SK-N-SH (cell line): Measurements from ENCODE around the gene PRR15L. TPM values are rescaled to one million over a fixed set of nuclear protein-coding genes. Genes with fewer than 3 reads are reported as not detected.
A peak's percentile ranks its signal among the peaks of the same experiment; 100 is the strongest.
"Not testable (repeated sequence)": the region's sequence is repeated elsewhere in the genome, so short reads cannot be mapped to it uniquely, and the experiment has no call there.

Experiments used
- CTCF ChIA-PET: fragments of 300-600, 350-600 bp; formaldehyde crosslinking; extraction: SDS; loops from one replicate; lab custom pipeline; 2021; lab: Yijun Ruan, JAX
- POLR2A ChIA-PET: fragments of 350-600 bp; sonication (Branson Sonifier 250); formaldehyde crosslinking; extraction: SDS; loops from one replicate; lab custom pipeline; 2020; ENCODE audit warnings: antibody characterized with exemption, inconsistent platforms; lab: Yijun Ruan, JAX
- DNase-seq: peaks from one replicate; pipeline ENCODE4 v3.0.0; 2012
- H2AFZ ChIP-seq: fragments of 200-600 bp; sonication (generic); 2 replicates; pipeline ENCODE4 v1.8.1; 2016; ENCODE audit warnings: antibody characterized with exemption, mild to moderate bottlenecking, low read depth
- H3F3A ChIP-seq: fragments of 200-600 bp; sonication (generic); replicated peaks from 2 replicates; pipeline ENCODE3; 2016; ENCODE audit warnings: antibody characterized with exemption, mild to moderate bottlenecking; ENCODE audit not compliant: insufficient read depth
- H3K27ac ChIP-seq, 2 experiments: fragments of 200-500 bp in 1 of 2; fragments of 200-600 bp in 1 of 2; sonication (Bioruptor generic) in 1 of 2; sonication (generic), shearing (Covaris generic) in 1 of 2; 2 replicates each; pipeline versions ENCODE4 v1.5.1 to v1.6.1; 2014 to 2016; ENCODE audit warnings: low read depth in 2 of 2, inconsistent platforms in 1 of 2, low read length in 1 of 2, mild to moderate bottlenecking in 1 of 2, mixed read lengths in 1 of 2
- H3K27me3 ChIP-seq: fragments of 200-600 bp; sonication (generic), shearing (Covaris generic); 2 replicates; pipeline ENCODE4 v1.6.1; 2016; ENCODE audit warnings: mixed run types; ENCODE audit not compliant: insufficient read depth
- H3K36me3 ChIP-seq, 2 experiments: fragments of 200-500 bp in 1 of 2; fragments of 200-600 bp in 1 of 2; sonication (Bioruptor generic) in 1 of 2; sonication (generic) in 1 of 2; replicated peaks in 1 of 2; 2 replicates each; pipeline versions ENCODE3 to v1.5.1; 2014 to 2016; ENCODE audit warnings: low read length in 1 of 2, mild to moderate bottlenecking in 1 of 2; ENCODE audit not compliant: insufficient read depth in 2 of 2, control insufficient read depth in 1 of 2
- H3K4me1 ChIP-seq, 2 experiments: fragments of 200-500 bp in 1 of 2; fragments of 200-600 bp in 1 of 2; sonication (Bioruptor generic) in 1 of 2; sonication (generic), shearing (Covaris generic) in 1 of 2; 2 replicates each; pipeline versions ENCODE4 v1.5.1 to v1.6.1; 2014 to 2016; ENCODE audit warnings: low read depth in 1 of 2, low read length in 1 of 2, mixed run types in 1 of 2; ENCODE audit not compliant: insufficient read depth in 2 of 2, control insufficient read depth in 1 of 2
- H3K4me2 ChIP-seq: fragments of 200-600 bp; sonication (generic), shearing (Covaris generic); 2 replicates; pipeline ENCODE4 v1.6.1; 2017; ENCODE audit warnings: mixed run types
- H3K4me3 ChIP-seq, 2 experiments: fragments of 200-500 bp in 1 of 2; fragments of 200-600 bp in 1 of 2; sonication (Bioruptor generic) in 1 of 2; sonication (generic), shearing (Covaris generic) in 1 of 2; 2 replicates each; pipeline versions ENCODE4 v1.5.1 to v1.8.1; 2014 to 2016; ENCODE audit warnings: low read depth in 2 of 2, inconsistent platforms in 1 of 2, low read length in 1 of 2, mild to moderate bottlenecking in 1 of 2, mixed read lengths in 1 of 2, moderate library complexity in 1 of 2
- H3K79me2 ChIP-seq: fragments of 200-600 bp; sonication (generic); 2 replicates; pipeline ENCODE4 v1.8.1; 2017; ENCODE audit warnings: mild to moderate bottlenecking; ENCODE audit not compliant: insufficient read depth
- H3K9ac ChIP-seq: fragments of 200-600 bp; sonication (generic); 2 replicates; pipeline ENCODE4 v1.6.1; 2017; ENCODE audit warnings: mixed run types
- H3K9me2 ChIP-seq: fragments of 200-600 bp; sonication (generic); 2 replicates; pipeline ENCODE4 v1.6.1; 2017; ENCODE audit warnings: mixed run types
- H3K9me3 ChIP-seq: fragments of 200-600 bp; sonication (generic); 2 replicates; pipeline ENCODE4 v1.6.1; 2017; ENCODE audit warnings: mixed run types, mild to moderate bottlenecking, moderate library complexity
- H4K20me1 ChIP-seq: fragments of 200-600 bp; sonication (generic); 2 replicates; pipeline ENCODE4 v1.6.1; 2017; ENCODE audit warnings: mild to moderate bottlenecking, mixed run types; ENCODE audit not compliant: insufficient read depth
- CHD2 ChIP-seq: fragments of 150-350 bp; IDR thresholded peaks from 2 replicates; pipeline ENCODE4 v1.6.1; 2018; ENCODE audit warnings: low read length; ENCODE audit not compliant: partially characterized antibody
- ELF1 ChIP-seq: IDR thresholded peaks from 2 replicates; pipeline ENCODE4 v1.4.0; 2012
- EZH2phosphoT487 ChIP-seq: fragments of 200-600 bp; sonication (generic); IDR thresholded peaks from 2 replicates; pipeline ENCODE4 v1.6.1; 2017; ENCODE audit warnings: low read depth, mixed run types, mild to moderate bottlenecking, antibody characterized with exemption, moderate library complexity, borderline replicate concordance
- FOSL2 ChIP-seq: IDR thresholded peaks from 2 replicates; pipeline ENCODE4 v1.4.0; 2012; ENCODE audit warnings: low read depth, mild to moderate bottlenecking, moderate library complexity, borderline replicate concordance
- FOXJ3 ChIP-seq: sonication (generic); formaldehyde crosslinking; IDR thresholded peaks from 2 replicates; pipeline ENCODE4 v1.5.1; 2020; ENCODE audit warnings: mild to moderate bottlenecking, missing genetic modification reagents
- FOXM1 ChIP-seq: IDR thresholded peaks from 2 replicates; pipeline ENCODE4 v1.4.0; 2012; ENCODE audit warnings: low read depth, mild to moderate bottlenecking
- GABPA ChIP-seq: IDR thresholded peaks from 2 replicates; pipeline ENCODE4 v1.4.0; 2012; ENCODE audit warnings: low read depth, mild to moderate bottlenecking
- IRF3 ChIP-seq: fragments of 150-350 bp; IDR thresholded peaks from 2 replicates; pipeline ENCODE4 v1.6.1; 2016; ENCODE audit warnings: mild to moderate bottlenecking, low read depth, low read length
- MXI1 ChIP-seq: IDR thresholded peaks from 2 replicates; pipeline ENCODE4 v1.6.1; 2012; ENCODE audit warnings: mild to moderate bottlenecking, low read depth, low read length, improper control_type of control experiment
- NFIC ChIP-seq: IDR thresholded peaks from 2 replicates; pipeline ENCODE4 v1.4.0; 2012; ENCODE audit warnings: borderline replicate concordance
- NRF1 ChIP-seq: IDR thresholded peaks from 2 replicates; pipeline ENCODE4 v1.6.1; 2012; ENCODE audit warnings: low read depth, mild to moderate bottlenecking, low read length
- PBX3 ChIP-seq: IDR thresholded peaks from 2 replicates; pipeline ENCODE4; 2012
- POLR2AphosphoS5 ChIP-seq: IDR thresholded peaks from 2 replicates; pipeline ENCODE4 v1.6.1; 2012; ENCODE audit warnings: low read depth, low read length
- RFX5 ChIP-seq: IDR thresholded peaks from 2 replicates; pipeline ENCODE4 v1.6.1; 2012; ENCODE audit warnings: mild to moderate bottlenecking, improper control_type of control experiment, low read length
- SIN3A ChIP-seq: IDR thresholded peaks from 2 replicates; pipeline ENCODE4 v1.6.1; 2012; ENCODE audit warnings: low read depth, mild to moderate bottlenecking, low read length, moderate library complexity, borderline replicate concordance
- SMC3 ChIP-seq: IDR thresholded peaks from 2 replicates; pipeline ENCODE4 v1.6.1; 2012; ENCODE audit warnings: low read depth, low read length, improper control_type of control experiment
- TCF12 ChIP-seq: IDR thresholded peaks from 2 replicates; pipeline ENCODE4 v1.4.0; 2012
- TEAD4 ChIP-seq: IDR thresholded peaks from 2 replicates; pipeline ENCODE4 v1.4.0; 2012; ENCODE audit warnings: mild to moderate bottlenecking, borderline replicate concordance; ENCODE audit not compliant: insufficient read depth
- YY1 ChIP-seq: IDR thresholded peaks from 2 replicates; pipeline ENCODE4 v1.4.0; 2012; ENCODE audit warnings: low read depth, mild to moderate bottlenecking
- WGBS: methylation state at CpG from one replicate; pipeline ENCODE4 v1.1.6; 2017; ENCODE audit warnings: low lambda C conversion rate; 5-methylcytosine and 5-hydroxymethylcytosine counted together
- polyA plus RNA-seq, 3 experiments: library from polyadenylated mRNA; depleted of rRNA; stranded (reverse); fragments of >200 nt; gene quantifications; 2 replicates each; pipeline ENCODE4 v1.2.3, GENCODE V29; 2012
- TF ChIP-seq, protein P1 (sequence below): IDR thresholded peaks from 2 replicates; pipeline ENCODE4 v1.4.0; 2012; ENCODE audit warnings: low read depth
- TF ChIP-seq, protein P2 (sequence below): fragments of 150-350 bp; IDR thresholded peaks from 2 replicates; pipeline ENCODE4 v1.6.1; 2017; ENCODE audit warnings: antibody characterized with exemption, low read length, low read depth, borderline replicate concordance

The PRR15L gene
- polyA plus RNA-seq, 1 of the 3 experiments (the other 2 are of a cell fraction), result not detected

DNA sequence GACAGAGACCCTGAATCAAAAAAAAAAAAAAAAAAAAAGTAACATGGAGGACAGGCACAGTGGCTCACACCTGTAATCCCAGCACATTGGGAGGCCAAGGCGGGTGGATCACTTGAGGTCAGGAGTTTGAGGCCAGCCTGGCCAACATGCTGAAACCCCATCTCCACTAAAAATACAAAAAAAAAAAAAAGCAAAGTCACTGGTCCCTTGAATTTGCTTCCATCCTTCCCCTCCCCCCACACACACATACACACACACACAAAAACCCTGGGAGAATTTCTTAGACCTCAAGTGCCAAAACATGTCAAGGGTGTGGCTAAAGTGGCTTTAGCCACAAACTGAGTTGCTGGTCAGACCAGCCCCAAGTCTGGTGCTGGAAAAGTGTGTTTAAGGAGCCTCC, 30.8 kb upstream of the PRR15L start:
- not testable (repeated sequence) for H3K9me3 ChIP-seq, H3K27me3 ChIP-seq, H3K79me2 ChIP-seq, H3K4me2 ChIP-seq, H3F3A ChIP-seq, H2AFZ ChIP-seq, H3K9me2 ChIP-seq, H3K4me3 ChIP-seq, H3K36me3 ChIP-seq, DNase-seq, H4K20me1 ChIP-seq, H3K9ac ChIP-seq
- CTCF ChIA-PET, result interaction anchor here (1.3 to 41.8 kb wide), 4 partner anchors 4 to 42 kb away, joined by 4 to 1752 read pairs (median 479); no protein-coding TSS in a partner anchor
- WGBS, result 93% methylated on average over 1 of the region's 1 CpG
- Histone ChIP-seq H3K27ac (peak overlapping the region in 1 of 2 experiments; percentile 2; a peak in 2 of 4 replicates), H3K4me1 (peaks cover 13 to 61% of the 10 kb centered on the region in 2 experiments)
- POLR2A ChIA-PET, result interaction anchor here (0.8 to 2.2 kb wide), 4 partner anchors 14 to 60 kb away, joined by 3 to 6 read pairs (median 6); partner anchors contain the start of genes CDK5RAP3 and NFE2L1

GRCh38 chr17:47987240-47987835, 29.7 kb upstream of the PRR15L start:
- WGBS, result 55% methylated on average over 16 of the region's 17 CpGs
- 0 out of 2 replicates have a peak, but pooled peaks have one; percentile 10 for TF ChIP-seq PBX3
- TF ChIP-seq NFIC, result no peak
- no peak for TF ChIP-seq RFX5
- TF ChIP-seq POLR2AphosphoS5, result no peak
- TF ChIP-seq EZH2phosphoT487, result no peak
- TF ChIP-seq FOXJ3, result peak; percentile 69; the same call in 1 of the 2 replicates
- no peak for TF ChIP-seq SIN3A
- TF ChIP-seq FOXM1, result no peak
- TF ChIP-seq TCF12, result no peak
- TF ChIP-seq YY1, result no peak
- TF ChIP-seq CHD2, result peak; percentile 66
- TF ChIP-seq, protein P1, sequence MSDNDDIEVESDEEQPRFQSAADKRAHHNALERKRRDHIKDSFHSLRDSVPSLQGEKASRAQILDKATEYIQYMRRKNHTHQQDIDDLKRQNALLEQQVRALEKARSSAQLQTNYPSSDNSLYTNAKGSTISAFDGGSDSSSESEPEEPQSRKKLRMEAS, result no peak
- TF ChIP-seq NRF1, result no peak
- TF ChIP-seq GABPA, result 0 out of 2 replicates have a peak, but pooled peaks have one; percentile 29
- no peak for TF ChIP-seq IRF3
- TF ChIP-seq, protein P2, sequence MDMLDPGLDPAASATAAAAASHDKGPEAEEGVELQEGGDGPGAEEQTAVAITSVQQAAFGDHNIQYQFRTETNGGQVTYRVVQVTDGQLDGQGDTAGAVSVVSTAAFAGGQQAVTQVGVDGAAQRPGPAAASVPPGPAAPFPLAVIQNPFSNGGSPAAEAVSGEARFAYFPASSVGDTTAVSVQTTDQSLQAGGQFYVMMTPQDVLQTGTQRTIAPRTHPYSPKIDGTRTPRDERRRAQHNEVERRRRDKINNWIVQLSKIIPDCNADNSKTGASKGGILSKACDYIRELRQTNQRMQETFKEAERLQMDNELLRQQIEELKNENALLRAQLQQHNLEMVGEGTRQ, result peak; percentile 34; the same call in 1 of the 2 replicates
- TF ChIP-seq ELF1, result no peak
- no peak for TF ChIP-seq TEAD4
- no peak for TF ChIP-seq FOSL2
- no peak for TF ChIP-seq SMC3
- TF ChIP-seq MXI1, result peak; percentile 43

More at GRCh38 chr17:47987240-47987835, 29.7 kb upstream of the PRR15L start:
- Histone ChIP-seq H3K9ac (no peak overlapping the region), H3K4me2 (peak overlapping the region; percentile 19; the same call in 1 of the 2 replicates), H4K20me1 (no peaks in the 10 kb centered on the region), H3K27ac (peak overlapping the region in 1 of 2 experiments; percentile 92; a peak in 2 of 4 replicates), H3K9me2 (no peaks in the 10 kb centered on the region), H3K79me2 (no peaks in the 10 kb centered on the region), H3K4me3 (no peak overlapping the region), H3K36me3 (peaks cover 0 to 14% of the 10 kb centered on the region in 2 experiments), H2AFZ (peak overlapping the region; percentile 27; the same call in 1 of the 2 replicates), H3K27me3 (no peaks in the 10 kb centered on the region), H3F3A (no peaks in the 10 kb centered on the region), H3K9me3 (no peaks in the 10 kb centered on the region), H3K4me1 (peaks cover 13 to 61% of the 10 kb centered on the region in 2 experiments)
- ChIA-PET CTCF (interaction anchor here (1.1 to 41.8 kb wide), 7 partner anchors 3 to 39 kb away, joined by 6 to 1752 read pairs (median 86); partner anchors contain the start of gene CDK5RAP3), POLR2A (interaction anchor here (0.6 to 2.7 kb wide), 11 partner anchors 9 to 62 kb away, joined by 3 to 38 read pairs (median 5); partner anchors contain the start of genes CDK5RAP3 and NFE2L1)
- peak; percentile 87 for DNase-seq
